Stimulated activated CD4-positive, alpha-beta T cell treated with anti-CD3 and anti-CD28 coated beads, Interleukin-2, amount 100 ng/mL, for 24 hours (primary cell): Measurements from ENCODE around the gene SOX21.

Source experiments
- DNase-seq, 2 donors: peaks; one replicate each; pipeline ENCODE4 v3.0.0-alpha.2; 2020

Gene SOX21

GRCh38 chr13:94674609-94675348, 37.6 kb downstream of the SOX21 start:
- peak; percentile 69 for DNase-seq

GRCh38 chr13:94673851-94674250, 38.5 kb downstream of the SOX21 start:
- DNase-seq, result no peak

- DNase-seq, result no peak
Measured at GRCh38 chr13:94672400-94672799, 39.9 kb downstream of the SOX21 start.

- DNase-seq, result peak in 1 of 2 donors; percentile 23
Measured at GRCh38 chr13:94667190-94667589, 45.2 kb downstream of the SOX21 start.

GRCh38 chr13:94666065-94666464, 46.3 kb downstream of the SOX21 start:
- no peak for DNase-seq

- no peak for DNase-seq
Measured at GRCh38 chr13:94664889-94665288, 47.5 kb downstream of the SOX21 start.

GRCh38 chr13:94662274-94662945, 49.9 kb downstream of the SOX21 start:
- DNase-seq, result no peak

- DNase-seq, result no peak
Measured at GRCh38 chr13:94661406-94661805, 50.9 kb downstream of the SOX21 start.

- no peak for DNase-seq
Measured at GRCh38 chr13:94660695-94661326, 51.5 kb downstream of the SOX21 start.
